HepG2 (cell line): ENCODE measurements around the gene CENPM. TPM values are rescaled to one million over a fixed set of nuclear protein-coding genes. Genes with fewer than 3 reads are reported as not detected.
A peak's percentile ranks its signal among the peaks of the same experiment; 100 is the strongest.

Experiments
- CHCHD3 ChIP-seq: sonication (generic); formaldehyde crosslinking; IDR thresholded peaks from 2 replicates; pipeline ENCODE4 v1.8.0; 2022; ENCODE audit warnings: mild to moderate bottlenecking, missing genetic modification reagents, moderate library complexity
- KDM3A ChIP-seq: IDR thresholded peaks from 2 replicates; pipeline ENCODE4 v1.6.1; 2018; ENCODE audit warnings: low read depth, missing compliant biosample characterization
- KLF11 ChIP-seq: IDR thresholded peaks from 2 replicates; pipeline ENCODE4 v1.6.1; 2016; ENCODE audit warnings: missing compliant biosample characterization
- MAF1 ChIP-seq: sonication (generic); formaldehyde crosslinking; IDR thresholded peaks from 2 replicates; pipeline ENCODE4 v1.5.0; 2020; ENCODE audit warnings: missing genetic modification reagents, borderline replicate concordance
- MBNL3 ChIP-seq: fragments of 250-450 bp; sonication (Bioruptor Pico); conservative IDR thresholded peaks from 2 replicates; pipeline ENCODE4 v1.8.0; 2022; ENCODE audit warnings: mild to moderate bottlenecking, inconsistent platforms
- NFE2L2 ChIP-seq: fragments of 150-350 bp; IDR thresholded peaks from 2 replicates; pipeline ENCODE4 v1.6.1; 2014; ENCODE audit warnings: low read length
- PHF8 ChIP-seq: sonication (generic); formaldehyde crosslinking; IDR thresholded peaks from 2 replicates; pipeline ENCODE4 v1.5.0; 2020; ENCODE audit warnings: missing genetic modification reagents
- PRPF4 ChIP-seq: fragments of 200-400 bp; formaldehyde crosslinking; IDR thresholded peaks from 2 replicates; pipeline ENCODE4 v1.6.1; 2016; ENCODE audit warnings: low read length, low read depth; ENCODE audit not compliant: poor library complexity, severe bottlenecking
- RBM22 ChIP-seq: fragments of 200-400 bp; formaldehyde crosslinking; optimal IDR thresholded peaks from 2 replicates; pipeline ENCODE3; 2017; ENCODE audit warnings: mild to moderate bottlenecking, low read length, moderate library complexity
- TCF7L2 ChIP-seq: IDR thresholded peaks from 2 replicates; pipeline ENCODE4 v1.6.1; 2011; ENCODE audit warnings: mild to moderate bottlenecking, low read depth, low read length, moderate library complexity
- ZBTB3 ChIP-seq: sonication (generic); formaldehyde crosslinking; IDR thresholded peaks from 2 replicates; pipeline ENCODE4 v1.4.0; 2020; ENCODE audit warnings: low read depth, mild to moderate bottlenecking, moderate library complexity, missing genetic modification reagents, borderline replicate concordance
- ZBTB7A ChIP-seq: sonication (generic); formaldehyde crosslinking; IDR thresholded peaks from 2 replicates; pipeline ENCODE4 v1.8.0; 2022; ENCODE audit warnings: mild to moderate bottlenecking, missing genetic modification reagents
- ZNF12 ChIP-seq: sonication (generic); formaldehyde crosslinking; IDR thresholded peaks from 2 replicates; pipeline ENCODE4 v1.5.0; 2020; ENCODE audit warnings: missing genetic modification reagents
- ZNF251 ChIP-seq: sonication (generic); formaldehyde crosslinking; IDR thresholded peaks from 2 replicates; pipeline ENCODE4 v1.9.0; 2021; ENCODE audit warnings: mild to moderate bottlenecking, missing genetic modification reagents
- ZNF282 ChIP-seq: fragments of 450-650 bp; IDR thresholded peaks from 2 replicates; pipeline ENCODE4 v1.6.1; 2018; ENCODE audit not compliant: partially characterized antibody
- ZNF350 ChIP-seq: sonication (generic); formaldehyde crosslinking; IDR thresholded peaks from 2 replicates; pipeline ENCODE4 v1.4.0; 2020; ENCODE audit warnings: mild to moderate bottlenecking, low read depth, missing genetic modification reagents, borderline replicate concordance
- polyA plus RNA-seq, 8 experiments: library from polyadenylated mRNA; depleted of rRNA in 3 of 8; stranded (reverse) in 7 of 8; unstranded in 1 of 8; fragments of >200 nt; fragmentation: Illumina TruSeq in 4 of 8; extraction: Trizol in 4 of 8; gene quantifications; 2 replicates each; pipeline versions ENCODE4 v1.2.1 to v1.2.3, GENCODE V29; 2011 to 2016; ENCODE audit warnings: low read depth in 4 of 8, missing spikeins in 1 of 8, mixed read lengths in 1 of 8; ENCODE audit not compliant: insufficient read depth in 1 of 8
- total RNA-seq, 5 experiments: library from RNA; depleted of rRNA; stranded (reverse); fragments of >200 nt; fragmentation: Illumina TruSeq; extraction: Trizol; gene quantifications; 2 replicates each; pipeline ENCODE4 v1.2.3, GENCODE V29; 2016; ENCODE audit warnings: low read depth in 1 of 5
- TF ChIP-seq, protein P1 (sequence below): sonication (generic); formaldehyde crosslinking; IDR thresholded peaks from 2 replicates; pipeline ENCODE4 v1.4.0; 2020; ENCODE audit warnings: missing genetic modification reagents
- TF ChIP-seq, protein P2 (sequence below): sonication (generic); formaldehyde crosslinking; conservative IDR thresholded peaks from 2 replicates; pipeline ENCODE4 v1.4.0; 2020; ENCODE audit warnings: missing genetic modification reagents
- TF ChIP-seq, protein P3 (sequence below): fragments of 450-650 bp; IDR thresholded peaks from 2 replicates; pipeline ENCODE4 v1.6.1; 2017
- TF ChIP-seq, protein P4 (sequence below): sonication (generic); formaldehyde crosslinking; IDR thresholded peaks from 2 replicates; pipeline ENCODE4 v1.5.0; 2020; ENCODE audit warnings: missing genetic modification reagents
- TF ChIP-seq, protein P5 (sequence below): sonication (generic); formaldehyde crosslinking; conservative IDR thresholded peaks from 2 replicates; pipeline ENCODE4 v1.8.0; 2022; ENCODE audit warnings: mild to moderate bottlenecking, moderate library complexity, missing genetic modification reagents

CENPM gene
- total and polyA plus RNA-seq, 2 of the 13 experiments (the other 11 are each of a cell fraction or from before 2014, with no cell fraction given), result 11.2 to 37.3 TPM

DNA sequence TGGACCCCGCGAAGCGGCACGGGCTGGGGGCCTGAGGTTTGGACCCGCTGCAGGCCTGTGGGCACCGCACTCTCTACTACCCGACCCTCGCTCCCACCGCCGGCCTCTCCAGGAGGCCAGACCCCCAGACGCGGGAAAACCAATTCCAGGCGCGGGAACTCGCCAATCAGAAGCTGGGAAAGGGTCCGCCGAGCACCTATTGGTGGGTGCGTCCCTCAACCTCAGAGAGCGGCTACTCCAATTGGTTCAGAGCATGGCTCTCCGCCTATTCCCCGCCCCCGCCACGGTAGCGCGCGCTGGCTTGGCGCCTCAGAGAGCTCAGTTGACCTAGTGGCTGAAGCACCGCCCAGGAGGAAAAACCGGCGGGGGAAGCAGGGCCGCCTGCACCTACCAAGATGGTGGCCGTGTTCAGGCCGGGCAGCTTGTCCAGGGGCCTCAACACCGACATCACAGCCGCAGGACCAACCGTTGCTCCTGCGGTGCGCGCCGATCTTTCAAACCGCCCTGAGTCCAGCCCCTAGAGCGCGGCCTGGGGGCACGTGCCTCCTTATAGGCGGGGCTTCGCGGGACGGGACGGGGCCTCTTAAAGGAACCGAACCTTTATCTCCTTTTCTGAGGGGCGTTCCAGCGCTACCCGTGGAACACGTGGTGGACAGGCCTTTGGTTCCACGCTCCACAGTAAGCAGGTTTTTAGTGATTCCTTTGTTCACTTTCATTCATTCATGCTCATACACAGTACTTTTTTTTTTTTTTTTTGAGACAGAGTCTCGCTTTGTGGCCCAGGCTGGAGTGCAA lies at the start of gene CENPM (continued):
- TF ChIP-seq, protein P1, sequence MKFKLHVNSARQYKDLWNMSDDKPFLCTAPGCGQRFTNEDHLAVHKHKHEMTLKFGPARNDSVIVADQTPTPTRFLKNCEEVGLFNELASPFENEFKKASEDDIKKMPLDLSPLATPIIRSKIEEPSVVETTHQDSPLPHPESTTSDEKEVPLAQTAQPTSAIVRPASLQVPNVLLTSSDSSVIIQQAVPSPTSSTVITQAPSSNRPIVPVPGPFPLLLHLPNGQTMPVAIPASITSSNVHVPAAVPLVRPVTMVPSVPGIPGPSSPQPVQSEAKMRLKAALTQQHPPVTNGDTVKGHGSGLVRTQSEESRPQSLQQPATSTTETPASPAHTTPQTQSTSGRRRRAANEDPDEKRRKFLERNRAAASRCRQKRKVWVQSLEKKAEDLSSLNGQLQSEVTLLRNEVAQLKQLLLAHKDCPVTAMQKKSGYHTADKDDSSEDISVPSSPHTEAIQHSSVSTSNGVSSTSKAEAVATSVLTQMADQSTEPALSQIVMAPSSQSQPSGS, result no peak
- TF ChIP-seq CHCHD3 (CRISPR knock-in tag) (no peak; the same call in 1 of the 2 replicates), ZNF282 (no peak), ZBTB3 (CRISPR knock-in tag) (peak; percentile 91; the same call in 1 of the 2 replicates), ZNF251 (CRISPR knock-in tag) (peak; percentile 44; the same call in 1 of the 2 replicates), RBM22 (no peak), ZBTB7A (CRISPR knock-in tag) (no peak), KDM3A (CRISPR knock-in tag) (no peak; the same call in 1 of the 2 replicates), ZNF350 (CRISPR knock-in tag) (peak; percentile 63; the same call in 1 of the 2 replicates), KLF11 (CRISPR knock-in tag) (no peak; the same call in 1 of the 2 replicates), PRPF4 (no peak), MAF1 (CRISPR knock-in tag) (0 out of 2 replicates have a peak, but pooled peaks have one; percentile 67), TCF7L2 (no peak), ZNF12 (CRISPR knock-in tag) (no peak), PHF8 (CRISPR knock-in tag) (peak; percentile 69), MBNL3 (CRISPR knock-in tag) (no peak), NFE2L2 (no peak)
- TF ChIP-seq, protein P2, sequence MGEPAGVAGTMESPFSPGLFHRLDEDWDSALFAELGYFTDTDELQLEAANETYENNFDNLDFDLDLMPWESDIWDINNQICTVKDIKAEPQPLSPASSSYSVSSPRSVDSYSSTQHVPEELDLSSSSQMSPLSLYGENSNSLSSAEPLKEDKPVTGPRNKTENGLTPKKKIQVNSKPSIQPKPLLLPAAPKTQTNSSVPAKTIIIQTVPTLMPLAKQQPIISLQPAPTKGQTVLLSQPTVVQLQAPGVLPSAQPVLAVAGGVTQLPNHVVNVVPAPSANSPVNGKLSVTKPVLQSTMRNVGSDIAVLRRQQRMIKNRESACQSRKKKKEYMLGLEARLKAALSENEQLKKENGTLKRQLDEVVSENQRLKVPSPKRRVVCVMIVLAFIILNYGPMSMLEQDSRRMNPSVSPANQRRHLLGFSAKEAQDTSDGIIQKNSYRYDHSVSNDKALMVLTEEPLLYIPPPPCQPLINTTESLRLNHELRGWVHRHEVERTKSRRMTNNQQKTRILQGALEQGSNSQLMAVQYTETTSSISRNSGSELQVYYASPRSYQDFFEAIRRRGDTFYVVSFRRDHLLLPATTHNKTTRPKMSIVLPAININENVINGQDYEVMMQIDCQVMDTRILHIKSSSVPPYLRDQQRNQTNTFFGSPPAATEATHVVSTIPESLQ (CRISPR knock-in tag), result no peak
- TF ChIP-seq, protein P3, sequence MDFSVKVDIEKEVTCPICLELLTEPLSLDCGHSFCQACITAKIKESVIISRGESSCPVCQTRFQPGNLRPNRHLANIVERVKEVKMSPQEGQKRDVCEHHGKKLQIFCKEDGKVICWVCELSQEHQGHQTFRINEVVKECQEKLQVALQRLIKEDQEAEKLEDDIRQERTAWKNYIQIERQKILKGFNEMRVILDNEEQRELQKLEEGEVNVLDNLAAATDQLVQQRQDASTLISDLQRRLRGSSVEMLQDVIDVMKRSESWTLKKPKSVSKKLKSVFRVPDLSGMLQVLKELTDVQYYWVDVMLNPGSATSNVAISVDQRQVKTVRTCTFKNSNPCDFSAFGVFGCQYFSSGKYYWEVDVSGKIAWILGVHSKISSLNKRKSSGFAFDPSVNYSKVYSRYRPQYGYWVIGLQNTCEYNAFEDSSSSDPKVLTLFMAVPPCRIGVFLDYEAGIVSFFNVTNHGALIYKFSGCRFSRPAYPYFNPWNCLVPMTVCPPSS, result no peak
- TF ChIP-seq, protein P4, sequence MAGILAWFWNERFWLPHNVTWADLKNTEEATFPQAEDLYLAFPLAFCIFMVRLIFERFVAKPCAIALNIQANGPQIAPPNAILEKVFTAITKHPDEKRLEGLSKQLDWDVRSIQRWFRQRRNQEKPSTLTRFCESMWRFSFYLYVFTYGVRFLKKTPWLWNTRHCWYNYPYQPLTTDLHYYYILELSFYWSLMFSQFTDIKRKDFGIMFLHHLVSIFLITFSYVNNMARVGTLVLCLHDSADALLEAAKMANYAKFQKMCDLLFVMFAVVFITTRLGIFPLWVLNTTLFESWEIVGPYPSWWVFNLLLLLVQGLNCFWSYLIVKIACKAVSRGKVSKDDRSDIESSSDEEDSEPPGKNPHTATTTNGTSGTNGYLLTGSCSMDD, result no peak
- TF ChIP-seq, protein P5, sequence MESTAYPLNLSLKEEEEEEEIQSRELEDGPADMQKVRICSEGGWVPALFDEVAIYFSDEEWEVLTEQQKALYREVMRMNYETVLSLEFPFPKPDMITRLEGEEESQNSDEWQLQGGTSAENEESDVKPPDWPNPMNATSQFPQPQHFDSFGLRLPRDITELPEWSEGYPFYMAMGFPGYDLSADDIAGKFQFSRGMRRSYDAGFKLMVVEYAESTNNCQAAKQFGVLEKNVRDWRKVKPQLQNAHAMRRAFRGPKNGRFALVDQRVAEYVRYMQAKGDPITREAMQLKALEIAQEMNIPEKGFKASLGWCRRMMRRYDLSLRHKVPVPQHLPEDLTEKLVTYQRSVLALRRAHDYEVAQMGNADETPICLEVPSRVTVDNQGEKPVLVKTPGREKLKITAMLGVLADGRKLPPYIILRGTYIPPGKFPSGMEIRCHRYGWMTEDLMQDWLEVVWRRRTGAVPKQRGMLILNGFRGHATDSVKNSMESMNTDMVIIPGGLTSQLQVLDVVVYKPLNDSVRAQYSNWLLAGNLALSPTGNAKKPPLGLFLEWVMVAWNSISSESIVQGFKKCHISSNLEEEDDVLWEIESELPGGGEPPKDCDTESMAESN (CRISPR knock-in tag), result peak; percentile 79
